Heart right ventricle (tissue), 16 donors: ENCODE measurements around the gene KCNG1. TPM values are rescaled to one million over a fixed set of nuclear protein-coding genes. Genes with fewer than 3 reads are reported as not detected.
A peak's percentile ranks its signal among the peaks of the same experiment; 100 is the strongest.

Source experiments
- ATAC-seq, 8 donors: fragments of 200-7000 bp; cut with Tn5 transposase; one replicate each; pipeline ENCODE4 v1.9.1; 2020; ENCODE audit warnings: mild to moderate bottlenecking in 8 of 8, moderate library complexity in 8 of 8, moderate number of reproducible peaks in 1 of 8
- DNase-seq, 2 donors: peaks; one replicate each; pipeline ENCODE4 v3.0.0-alpha.2; 2020
- H3K27ac ChIP-seq, 10 donors: fragments of 200-600 bp; sonication (generic) in 2 of 10; one replicate each; pipeline versions ENCODE4 v1.5.0 to v1.8.0; 2020 to 2022; ENCODE audit warnings: mild to moderate bottlenecking in 3 of 10
- H3K27me3 ChIP-seq, 7 donors: fragments of 200-600 bp; one replicate each; pipeline ENCODE4 v1.8.0; 2021 to 2022; ENCODE audit warnings: mild to moderate bottlenecking in 2 of 7
- H3K36me3 ChIP-seq, 9 donors: fragments of 200-600 bp; sonication (generic) in 1 of 9; one replicate each; pipeline versions ENCODE4 v1.5.0 to v1.8.0; 2020 to 2022; ENCODE audit warnings: mild to moderate bottlenecking in 2 of 9
- H3K4me1 ChIP-seq, 9 donors: fragments of 200-600 bp; sonication (generic) in 1 of 9; one replicate each; pipeline versions ENCODE4 v1.5.0 to v1.8.0; 2020 to 2022; ENCODE audit warnings: mild to moderate bottlenecking in 4 of 9
- H3K4me3 ChIP-seq, 10 donors: fragments of 200-600 bp; sonication (generic) in 2 of 10; one replicate each; pipeline versions ENCODE4 v1.5.0 to v1.8.0; 2020 to 2022; ENCODE audit warnings: mild to moderate bottlenecking in 7 of 10, moderate library complexity in 2 of 10
- H3K9me3 ChIP-seq, 11 donors: fragments of 200-600 bp in 10 of 11; sonication (generic) in 2 of 11; one replicate each; pipeline versions ENCODE4 v1.5.0 to v1.8.0; 2013 to 2022; ENCODE audit warnings: mild to moderate bottlenecking in 2 of 11, control low read depth in 1 of 11, moderate library complexity in 1 of 11
- CTCF ChIP-seq, 9 donors: fragments of 200-600 bp; sonication (generic) in 2 of 9; IDR thresholded peaks; one replicate each; pipeline versions ENCODE4 v1.5.0 to v1.8.0; 2021 to 2022; ENCODE audit warnings: antibody characterized with exemption in 9 of 9, mild to moderate bottlenecking in 5 of 9, moderate library complexity in 1 of 9
- WGBS, 2 donors: extraction: QIAGEN DNeasy Blood & Tissue Kit; methylation state at CpG; one replicate each; pipeline ENCODE4 v1.1.7; 2013; ENCODE audit warnings: inconsistent platforms in 1 of 2; 5-methylcytosine and 5-hydroxymethylcytosine counted together
- intact Hi-C, 10 donors: fragments of 100-400 bp; cut with DNase I; formaldehyde crosslinking; loops; one replicate each; pipeline versions ENCODE4 v1.11.1 to v1.14.2; 2022
- polyA plus RNA-seq, 2 donors: library from polyadenylated mRNA; stranded (reverse); fragments of 200-250 nt; gene quantifications; one replicate each; pipeline ENCODE4 v1.2.3, GENCODE V29; 2013
- total RNA-seq, 10 donors: library from RNA; stranded (reverse); fragmentation: NEBNext Ultra II Directional in 3 of 10; extraction: Animal tissue kit (Norgen Biotek cat#: 25700) in 3 of 10; gene quantifications; one replicate each; pipeline versions ENCODE4 v1.2.1 to v1.2.4, GENCODE V29; 2021 to 2023
- donor health status: Arrhythmogenic right ventricular cardiomyopathy.
- donor health status: ischemic (EF 13 %, LVEDD 7.1; RV severe dilation, severe dysfunction).
- donor health status: healthy with polysubstance abuse.
- donor health status: DM: no; HTN: yes; CAD: no.
- donor health status: DM: no; HTN: no; CAD: no.
- donor health status: ischemic (EF 25% LVEDD 6.9; RV normal size, moderate dysfunction).
- donor health status: ischemic (EF 25% LVEDD 5.7; RV mildly dilated, moderate dysfunction).
- donor health status: healthy.
- donor health status: DM: yes; HTN: yes; CAD: no.
- donor health status: Ischemic cardiomyopathy.
- donor health status: ischemic (EF 35%, LVEDD 5.7; RV mildly dilated, moderate dysfunction).
- donor health status: nonischemic (EF 11% LVEDD 7.7; RV severe dilation, severe dysfunction).
- donor health status: DM: yes; HTN: yes; CAD: no.
- donor health status: PGD.
- donor health status: ischemic (EF 29% LVEDD 5.4; RV normal size, mild dysfunction).
- donor health status: nonischemic (EF 23%, LVEDD 6.1; RV moderate dilation, normal function).

Gene KCNG1
- total and polyA plus RNA-seq, 12 donors, result 0.15 to 0.99 (median 0.32) TPM; not detected in 4

GRCh38 chr20:51024761-51025160 lies 1.9 kb upstream of the KCNG1 start:
- peaks cover 16 to 100% (median 95%) of the 10 kb centered on the region in 7 donors for H3K27me3 ChIP-seq
- intact Hi-C loops, result no loop called here
- no peaks in the 10 kb centered on the region for H3K9me3 ChIP-seq

GRCh38 chr20:51023617-51024155 lies 779 bp upstream of the KCNG1 start:
- ATAC-seq, result peak in 1 of 8 donors; percentile 21
- 17 to 26% methylated on average over 30 of the region's 30 CpGs for WGBS, 2 donors
- Histone ChIP-seq H3K9me3 (no peaks in the 10 kb centered on the region), H3K4me1 (peaks cover 2 to 17% (median 14%) of the 10 kb centered on the region in 9 donors), H3K27me3 (peaks cover 16 to 93% (median 86%) of the 10 kb centered on the region in 7 donors), H3K36me3 (no peaks in the 10 kb centered on the region), H3K27ac (no peak overlapping the region), H3K4me3 (peak overlapping the region in 9 of 10 donors; percentile 19 to 55 (median 47))
- TF ChIP-seq CTCF (IDR thresholded peaks at IDR 0.05), result no peak
- no peak for DNase-seq
- intact Hi-C loops, result no loop called here

More at GRCh38 chr20:51024761-51025160, 1.9 kb upstream of the KCNG1 start:
- TF ChIP-seq CTCF (IDR thresholded peaks at IDR 0.05), result no peak
- no peak for ATAC-seq
- no peaks in the 10 kb centered on the region for H3K36me3 ChIP-seq
- H3K4me3 ChIP-seq, result no peak overlapping the region
- no peak for DNase-seq
- peaks cover 2 to 17% (median 14%) of the 10 kb centered on the region in 9 donors for H3K4me1 ChIP-seq
- H3K27ac ChIP-seq, result no peak overlapping the region
- 50 to 54% methylated on average over 1 of the region's 1 CpG for WGBS, 2 donors

DNA sequence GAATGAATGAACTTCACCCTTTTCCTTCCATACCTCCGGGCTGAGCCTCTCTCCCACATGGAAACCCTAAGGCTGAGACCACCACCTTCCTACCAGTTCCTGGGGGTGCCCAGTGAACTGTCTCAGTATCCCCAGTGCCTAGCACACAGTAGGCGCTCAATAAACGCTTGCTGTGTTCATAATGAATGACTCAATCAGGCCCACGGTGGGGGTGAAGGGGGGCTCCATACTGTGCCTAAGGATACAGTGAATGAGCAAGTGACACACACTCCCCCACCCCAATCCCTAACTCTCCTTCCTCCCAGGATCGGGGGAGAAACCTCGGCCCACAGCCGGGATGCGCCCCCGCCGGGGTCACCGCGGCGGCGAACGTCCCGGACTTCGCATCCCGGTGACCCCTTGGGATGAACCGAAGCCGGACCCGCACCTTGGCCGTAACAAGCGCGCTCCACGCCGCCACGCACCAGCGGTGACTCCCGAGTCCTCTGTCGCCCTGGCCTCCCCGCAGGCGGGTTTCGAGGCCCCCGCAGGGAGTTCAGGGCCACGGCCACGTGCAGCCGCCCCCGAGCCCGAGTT lies 592 bp downstream of the KCNG1 start:
- DNase-seq (no peak), ATAC-seq (no peak)
- H3K9me3 ChIP-seq, result no peaks in the 10 kb centered on the region
- H3K27ac ChIP-seq, result no peak overlapping the region
- no peak for TF ChIP-seq CTCF (IDR thresholded peaks at IDR 0.05)
- H3K4me3 ChIP-seq, result peak overlapping the region in 9 of 10 donors; percentile 19 to 55 (median 47)
- H3K4me1 ChIP-seq, result peaks cover 2 to 17% (median 14%) of the 10 kb centered on the region in 9 donors
- peaks cover 16 to 88% (median 74%) of the 10 kb centered on the region in 7 donors for H3K27me3 ChIP-seq
- intact Hi-C loops, result no loop called here
- H3K36me3 ChIP-seq, result no peaks in the 10 kb centered on the region
- WGBS, 2 donors, result 5 to 6% methylated on average over 39 of the region's 39 CpGs

GRCh38 chr20:51021067-51022025 lies 1.6 kb downstream of the KCNG1 start:
- 38 to 43% methylated on average over 16 of the region's 16 CpGs for WGBS, 2 donors
- Histone ChIP-seq H3K27me3 (peaks cover 15 to 81% (median 66%) of the 10 kb centered on the region in 7 donors), H3K36me3 (no peaks in the 10 kb centered on the region), H3K4me3 (no peak overlapping the region), H3K9me3 (no peaks in the 10 kb centered on the region), H3K27ac (no peak overlapping the region), H3K4me1 (peaks cover 2 to 17% (median 14%) of the 10 kb centered on the region in 9 donors)
- intact Hi-C loops, result no loop called here
- no peak for TF ChIP-seq CTCF (IDR thresholded peaks at IDR 0.05)
- ATAC-seq (no peak), DNase-seq (no peak)
